K562 (cell line): ENCODE data around the gene PDE6G. TPM values are rescaled to one million over a fixed set of nuclear protein-coding genes. Genes with fewer than 3 reads are reported as not detected.

Source experiments
- ATAC-seq: fragments of 200-7000 bp; cut with Tn5 transposase; 3 replicates; pipeline ENCODE4 v1.9.1; 2020; ENCODE audit warnings: moderate library complexity
- BruUV-seq: library from RNA; stranded (reverse); fragments of 400-500 nt; replicated peaks from 2 replicates; lab custom pipeline; 2021; lab: Mats Ljungman, UMichigan
- CTCF ChIA-PET: fragments of 300-600 bp; formaldehyde crosslinking; extraction: SDS; loops from one replicate; lab custom pipeline; 2021; ENCODE audit warnings: low intra/inter-chr PET ratio; lab: Yijun Ruan, JAX
- POLR2A ChIA-PET: fragments of 300-600, 350-650 bp; sonication (Branson Sonifier 250); formaldehyde crosslinking; extraction: SDS; loops from one replicate; lab custom pipeline; 2021; ENCODE audit warnings: antibody characterized with exemption, inconsistent platforms; lab: Yijun Ruan, JAX
- DNase-seq, 4 experiments: peaks; one replicate each; pipeline versions ENCODE4 v3.0.0 to v3.0.0-alpha.2; 2011 to 2018; ENCODE audit warnings: low spot score in 3 of 4, mixed read lengths in 3 of 4; ENCODE audit errors: extremely low read depth in 1 of 4
- FAIRE-seq: peaks from 2 replicates; lab custom pipeline; 2011; peaks lifted over from hg19 to GRCh38; lab: Jason Lieb, UNC
- H2AFZ ChIP-seq: 2 replicates; pipeline ENCODE4 v1.6.0; 2011; ENCODE audit warnings: low read depth, low read length, control low read depth, inconsistent platforms
- H3K27ac ChIP-seq: fragments of 200-600 bp; 3 replicates; pipeline ENCODE4 v1.8.0; 2011; ENCODE audit warnings: low read depth, mild to moderate bottlenecking, control low read depth, inconsistent platforms, low read length, moderate library complexity, mixed read lengths; ENCODE audit errors: extremely low read depth
- H3K27me3 ChIP-seq, 2 experiments: fragments of 300-600 bp in 1 of 2; 2 replicates in 1 of 2; 3 replicates in 1 of 2; pipeline versions ENCODE4 v1.6.0 to v1.8.0; 2011; ENCODE audit warnings: inconsistent platforms in 2 of 2, low read length in 2 of 2, mild to moderate bottlenecking in 1 of 2, mixed read lengths in 1 of 2, moderate library complexity in 1 of 2; ENCODE audit not compliant: control insufficient read depth in 2 of 2, insufficient read depth in 2 of 2
- H3K36me3 ChIP-seq: fragments of 300-600 bp; 3 replicates; pipeline ENCODE4 v1.8.0; 2011; ENCODE audit warnings: mild to moderate bottlenecking, low read length, inconsistent platforms; ENCODE audit not compliant: control insufficient read depth, insufficient read depth
- H3K4me1 ChIP-seq, 2 experiments: fragments of 200-600 bp in 1 of 2; replicated peaks in 1 of 2; 2 replicates in 1 of 2; 3 replicates in 1 of 2; pipeline versions ENCODE4 v1.5.1 to v1.8.0; 2011; ENCODE audit warnings: inconsistent platforms in 2 of 2, low read length in 2 of 2, mild to moderate bottlenecking in 1 of 2, mixed read lengths in 1 of 2, moderate library complexity in 1 of 2; ENCODE audit not compliant: control insufficient read depth in 2 of 2, insufficient read depth in 2 of 2
- H3K4me2 ChIP-seq: 2 replicates; pipeline ENCODE4 v1.6.1; 2011; ENCODE audit warnings: low read length, control low read depth, inconsistent platforms, mixed read lengths; ENCODE audit not compliant: insufficient read depth
- H3K4me3 ChIP-seq: fragments of 200-600 bp; sonication (generic), shearing (Covaris generic); 2 replicates; pipeline ENCODE4 v1.5.1; 2016; ENCODE audit warnings: control low read depth, inconsistent platforms
- H3K79me2 ChIP-seq: fragments of 200-600 bp; 3 replicates; pipeline ENCODE4 v1.8.0; 2011; ENCODE audit warnings: low read length, inconsistent platforms; ENCODE audit not compliant: control insufficient read depth, insufficient read depth
- H3K9ac ChIP-seq, 2 experiments: 2 replicates each; pipeline versions ENCODE4 v1.6.0 to v1.6.1; 2011; ENCODE audit warnings: low read depth in 2 of 2, low read length in 2 of 2, control low read depth in 1 of 2, inconsistent platforms in 1 of 2, mild to moderate bottlenecking in 1 of 2, mixed read lengths in 1 of 2; ENCODE audit not compliant: insufficient read depth in 1 of 2
- H3K9me1 ChIP-seq: one replicate; pipeline ENCODE4 v1.6.0; 2011; ENCODE audit warnings: inconsistent platforms, mild to moderate bottlenecking, low read length, moderate library complexity; ENCODE audit not compliant: control insufficient read depth, insufficient read depth
- H3K9me3 ChIP-seq: replicated peaks from 2 replicates; pipeline ENCODE4 v1.5.1; 2011; ENCODE audit warnings: low read depth, low read length, inconsistent platforms; ENCODE audit not compliant: control insufficient read depth, insufficient read depth
- H4K20me1 ChIP-seq: replicated peaks from 2 replicates; pipeline ENCODE4 v1.6.1; 2011; ENCODE audit warnings: low read length, inconsistent platforms, mixed read lengths; ENCODE audit not compliant: control insufficient read depth, insufficient read depth
- BMI1 ChIP-seq: fragments of 150-350 bp; IDR thresholded peaks from 2 replicates; pipeline ENCODE4 v1.6.1; 2014; ENCODE audit warnings: low read length
- ZNF551 ChIP-seq: fragments of 250-450 bp; sonication (Bioruptor Pico); IDR thresholded peaks from 2 replicates; pipeline ENCODE4 v1.5.0; 2021; ENCODE audit warnings: mild to moderate bottlenecking, moderate library complexity
- WGBS: fragments of 100-300 bp; shearing (Covaris generic); methylation state at CpG from one replicate; pipeline ENCODE4 v1.1.6; 2016; ENCODE audit warnings: low coverage, mixed read lengths; ENCODE audit not compliant: insufficient coverage; ENCODE audit errors: missing lambda C conversion rate; 5-methylcytosine and 5-hydroxymethylcytosine counted together
- in situ Hi-C: fragments of 300-500 bp; cut with MboI; formaldehyde crosslinking; loops from 4 replicates; pipeline ENCODE4 v1.15.0; 2018; ENCODE audit warnings: inconsistent platforms, mixed read lengths
- intact Hi-C: fragments of 100-400 bp; cut with micrococcal nuclease; formaldehyde crosslinking; loops from 2 replicates; pipeline ENCODE4 v1.14.2; 2022
- polyA plus RNA-seq, 8 experiments: library from polyadenylated mRNA; depleted of rRNA in 4 of 8; stranded (reverse) in 5 of 8; unstranded in 3 of 8; fragments of >200 nt; fragmentation: Nextera tagmentation in 2 of 8; fragmentation: Illumina TruSeq in 1 of 8; extraction: Ambion mirVana in 2 of 8; extraction: Trizol in 1 of 8; gene quantifications; 2 replicates each; pipeline versions ENCODE4 v1.2.1 to v1.2.3, GENCODE V29; 2011 to 2014; ENCODE audit warnings: inconsistent platforms in 1 of 8, missing spikeins in 1 of 8
- total RNA-seq, 7 experiments: library from RNA; depleted of rRNA in 6 of 7; stranded (reverse); fragments of >200 nt in 6 of 7; fragmentation: Illumina TruSeq in 2 of 7; extraction: Trizol in 2 of 7; gene quantifications; 2 replicates each; pipeline versions ENCODE4 v1.2.1 to v1.2.3, GENCODE V29; 2011 to 2021; ENCODE audit warnings: low replicate concordance in 1 of 7
- TF ChIP-seq, protein P1 (sequence below): sonication (generic); formaldehyde crosslinking; IDR thresholded peaks from 2 replicates; pipeline ENCODE4 v1.8.1; 2023; ENCODE audit warnings: mild to moderate bottlenecking, missing genetic modification reagents

The PDE6G gene
- total and polyA plus RNA-seq, 9 of the 15 experiments (the other 6 are each of a cell fraction or from before 2014, with no cell fraction given), result 0.14 to 0.59 TPM; not detected in 7

DNA sequence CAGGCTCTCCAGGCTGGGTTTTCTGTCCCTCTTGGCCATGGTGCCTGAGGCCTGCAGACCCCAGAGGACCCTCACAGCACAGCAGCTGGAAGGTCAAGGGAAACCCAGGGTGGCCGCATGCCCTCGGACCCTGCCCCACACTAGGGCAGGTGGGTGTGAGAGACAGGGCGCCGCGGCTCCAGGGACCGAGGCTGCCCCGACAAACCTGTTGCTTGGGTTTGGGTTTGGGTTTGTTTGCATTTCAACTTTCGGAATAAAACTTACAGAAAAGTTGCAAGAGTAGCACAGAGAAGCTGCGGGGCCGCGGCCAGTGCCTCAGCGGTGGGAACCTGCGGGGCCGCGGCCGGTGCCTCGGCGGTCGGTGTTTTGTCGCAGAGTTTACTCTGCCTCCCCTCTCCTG is 35.3 kb upstream of the PDE6G start:
- Histone ChIP-seq H3K27me3 (no peaks in the 10 kb centered on the region), H3K9ac (no peak overlapping the region), H3K9me1 (peaks cover 3% of the 10 kb centered on the region), H3K4me3 (no peak overlapping the region), H3K27ac (no peak overlapping the region), H3K4me2 (no peak overlapping the region), H3K36me3 (peaks cover 100% of the 10 kb centered on the region; the same call in 2 of the 3 replicates), H4K20me1 (peaks cover 9% of the 10 kb centered on the region; the same call in 1 of the 2 replicates), H3K4me1 (peaks cover 0 to 64% of the 10 kb centered on the region in 2 experiments; a peak in 2 of 5 replicates), H3K79me2 (peaks cover 7% of the 10 kb centered on the region; the same call in 1 of the 3 replicates), H2AFZ (no peak overlapping the region), H3K9me3 (no peaks in the 10 kb centered on the region)
- CTCF ChIA-PET, result no interaction called here
- POLR2A ChIA-PET, result interaction anchor here (0.6 to 4.7 kb wide), 5 partner anchors 8 to 167 kb away, joined by 3 to 41 read pairs (median 4); partner anchors contain the start of gene MRPL12
- no peak for TF ChIP-seq BMI1
- TF ChIP-seq, protein P1, sequence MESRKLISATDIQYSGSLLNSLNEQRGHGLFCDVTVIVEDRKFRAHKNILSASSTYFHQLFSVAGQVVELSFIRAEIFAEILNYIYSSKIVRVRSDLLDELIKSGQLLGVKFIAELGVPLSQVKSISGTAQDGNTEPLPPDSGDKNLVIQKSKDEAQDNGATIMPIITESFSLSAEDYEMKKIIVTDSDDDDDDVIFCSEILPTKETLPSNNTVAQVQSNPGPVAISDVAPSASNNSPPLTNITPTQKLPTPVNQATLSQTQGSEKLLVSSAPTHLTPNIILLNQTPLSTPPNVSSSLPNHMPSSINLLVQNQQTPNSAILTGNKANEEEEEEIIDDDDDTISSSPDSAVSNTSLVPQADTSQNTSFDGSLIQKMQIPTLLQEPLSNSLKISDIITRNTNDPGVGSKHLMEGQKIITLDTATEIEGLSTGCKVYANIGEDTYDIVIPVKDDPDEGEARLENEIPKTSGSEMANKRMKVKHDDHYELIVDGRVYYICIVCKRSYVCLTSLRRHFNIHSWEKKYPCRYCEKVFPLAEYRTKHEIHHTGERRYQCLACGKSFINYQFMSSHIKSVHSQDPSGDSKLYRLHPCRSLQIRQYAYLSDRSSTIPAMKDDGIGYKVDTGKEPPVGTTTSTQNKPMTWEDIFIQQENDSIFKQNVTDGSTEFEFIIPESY, result peak; percentile 43; the same call in 1 of the 2 replicates
- no peak for TF ChIP-seq ZNF551 (CRISPR knock-in tag)
- no TSS peak for BruUV-seq
- in situ Hi-C loops, result no loop called here
- no peak for ATAC-seq
- no peak for DNase-seq
- FAIRE-seq, result no peak
- WGBS, result 96% methylated on average over 20 of the region's 20 CpGs
- intact Hi-C loops, result no loop called here
